NCI-H2196 (cell line): ENCODE results near the gene MYADML2.
"Not testable (repeated sequence)": the region's sequence is repeated elsewhere in the genome, so short reads cannot be mapped to it uniquely, and the experiment has no call there.

Experiments
- DNase-seq: peaks from one replicate; lab custom pipeline; 2025; ENCODE audit not compliant: unreplicated experiment; lab: John Stamatoyannopoulos, UW

MYADML2 gene

GRCh38 chr17:81926451-81927151 lies 20.4 kb downstream of the MYADML2 start:
- peak; percentile 75 for DNase-seq

GRCh38 chr17:81925860-81926450 lies 21.1 kb downstream of the MYADML2 start:
- DNase-seq: no peak

DNA sequence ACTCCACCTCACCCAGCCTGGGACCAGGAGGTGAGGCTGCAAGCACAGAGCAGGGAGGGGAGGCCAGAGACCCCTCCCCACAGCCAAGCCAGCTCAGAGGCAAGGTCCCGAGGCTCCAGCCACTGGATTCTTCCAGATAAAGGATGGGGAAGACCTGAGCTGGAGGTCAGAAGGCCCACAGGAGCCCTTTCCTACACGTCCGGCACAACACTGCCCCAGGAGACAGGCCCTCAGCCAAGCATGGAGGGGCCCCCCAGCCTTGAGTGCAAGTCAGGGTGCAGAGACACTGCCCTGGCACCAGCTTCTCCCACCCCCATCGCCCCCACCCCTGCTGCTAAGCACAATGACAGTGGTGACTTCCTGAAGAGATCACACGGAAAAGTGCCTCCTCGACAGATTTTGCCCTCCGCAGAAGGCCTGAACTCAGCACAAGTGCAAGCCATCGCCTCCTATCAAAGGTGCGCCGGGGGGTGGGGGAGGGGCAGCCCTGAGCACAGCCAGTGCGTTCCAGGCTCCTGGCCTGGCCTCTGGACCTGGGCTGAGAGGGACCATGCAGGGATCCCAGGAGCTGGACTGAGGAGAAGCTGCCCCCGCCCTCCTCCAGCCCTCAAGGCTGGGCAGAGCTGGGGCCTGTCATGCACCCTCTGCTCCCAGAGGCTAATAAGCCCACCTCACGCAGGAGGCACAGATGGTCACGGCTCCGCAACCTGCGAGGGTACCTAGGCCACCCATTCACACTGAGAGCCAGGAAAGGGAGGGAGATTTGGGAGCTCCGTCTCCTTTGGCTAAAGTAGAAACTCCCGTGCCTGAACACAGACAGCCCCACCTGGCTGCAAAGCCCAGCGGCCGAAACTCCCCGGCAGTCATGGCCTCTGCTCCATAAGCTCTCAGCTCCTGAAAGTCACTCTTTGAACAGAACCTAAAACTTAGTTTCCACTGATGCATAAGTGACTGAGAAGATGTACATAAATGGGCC lies 22.2 kb downstream of the MYADML2 start:
- DNase-seq: no peak

- DNase-seq: no peak
Observed at GRCh38 chr17:81923302-81924260, 23.5 kb downstream of the MYADML2 start.

DNA sequence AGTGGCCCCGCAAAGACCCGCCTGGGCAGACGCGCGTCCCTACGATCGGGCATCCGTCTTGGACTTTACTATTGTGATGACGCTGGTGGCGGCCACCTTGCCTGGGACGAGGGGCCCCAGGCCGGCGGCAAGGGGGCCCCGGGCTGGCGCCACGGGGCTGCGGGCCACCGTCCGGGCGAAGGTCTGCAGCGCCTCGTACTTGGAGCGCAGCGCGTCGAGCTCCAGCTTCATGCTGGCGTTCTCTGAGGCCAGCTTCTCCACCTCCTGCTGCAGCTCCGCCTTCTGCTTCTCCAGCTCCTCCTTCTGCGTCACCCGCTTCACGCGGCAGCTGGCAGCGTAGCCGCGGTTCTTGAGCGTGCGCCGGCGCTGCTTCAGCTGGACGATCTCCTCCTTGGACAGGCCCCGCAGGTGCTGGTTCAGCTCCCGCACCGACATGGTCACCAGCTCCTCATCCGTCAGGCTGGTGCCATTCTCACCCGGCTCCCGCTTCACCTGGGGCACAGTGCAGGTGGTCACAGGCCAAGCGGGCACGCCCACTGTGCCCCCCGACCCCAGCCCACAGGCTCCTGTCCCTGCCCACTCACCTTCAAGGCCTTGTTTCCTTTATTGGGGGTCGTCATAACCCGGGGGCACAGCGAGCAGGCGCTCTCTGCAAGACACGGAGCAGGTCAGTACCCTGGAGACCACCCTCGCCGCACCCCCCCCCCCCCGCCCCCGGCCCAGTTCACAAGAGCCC lies 24.3 kb downstream of the MYADML2 start:
- DNase-seq: no peak

DNA sequence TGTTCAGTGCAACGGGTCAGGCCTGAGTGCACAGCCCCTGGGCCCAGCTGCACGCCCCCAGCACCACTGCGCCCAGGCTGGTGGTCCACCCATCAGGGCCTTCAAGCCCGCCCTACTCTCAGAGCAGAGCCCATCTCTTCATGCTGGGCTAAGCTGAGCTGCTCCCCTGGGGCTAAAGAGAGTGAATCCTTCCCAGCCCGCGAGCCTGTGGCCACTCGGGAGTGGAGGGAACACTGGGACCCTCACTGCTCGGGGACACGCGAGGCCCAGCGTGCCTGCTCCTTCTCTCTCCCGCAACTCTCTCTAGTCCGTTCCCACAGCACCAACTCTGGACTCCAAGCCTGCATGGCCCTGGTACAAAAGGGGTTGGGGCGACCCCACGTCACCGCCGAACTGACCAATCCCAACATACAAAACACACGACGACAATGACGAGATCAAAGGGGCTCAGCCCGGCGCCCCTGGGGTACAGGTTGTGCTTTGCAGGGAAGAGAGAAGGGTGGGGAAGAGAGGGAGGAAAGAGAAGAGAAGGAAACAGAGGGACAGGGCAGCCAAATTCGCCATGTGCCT lies 25.0 kb downstream of the MYADML2 start:
- DNase-seq: no peak

- no peak for DNase-seq
Observed at GRCh38 chr17:81921537-81921862, 25.5 kb downstream of the MYADML2 start.

- no peak for DNase-seq
Observed at GRCh38 chr17:81920612-81921536, 26.2 kb downstream of the MYADML2 start.

DNA sequence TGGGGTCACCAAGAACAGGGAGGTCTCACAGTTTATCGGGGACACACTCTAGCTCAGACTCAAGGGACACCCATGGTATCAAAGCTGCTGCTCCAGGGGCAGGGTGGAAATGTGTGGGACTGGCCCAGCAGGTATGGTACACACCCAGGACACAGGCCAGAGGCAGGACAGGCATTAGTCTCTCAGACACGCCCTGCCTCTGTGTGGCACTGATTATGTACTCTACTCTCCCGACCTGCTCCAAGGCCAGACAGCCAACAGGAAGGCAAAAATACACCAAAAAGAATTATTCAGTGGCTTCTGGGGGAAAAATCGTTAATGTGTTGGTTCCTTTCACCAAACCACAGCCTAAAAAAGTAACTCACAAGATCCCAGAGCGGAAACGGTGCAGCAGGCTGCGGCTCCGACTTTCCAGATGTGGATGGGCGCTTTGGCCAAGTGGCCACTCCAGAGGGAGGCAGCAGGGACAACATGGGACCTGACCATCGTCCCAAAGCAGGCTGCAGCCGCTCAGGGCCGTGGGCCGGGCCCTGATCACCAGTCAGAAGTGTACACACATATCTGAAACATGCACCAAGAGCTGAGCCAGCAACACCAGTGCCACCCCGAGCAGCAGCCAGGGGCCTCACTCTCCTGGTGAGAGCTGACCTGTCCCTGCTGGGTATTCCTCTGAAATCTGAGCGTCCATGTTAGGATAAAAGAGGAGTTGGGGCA lies 28.0 kb downstream of the MYADML2 start:
- no peak for DNase-seq

DNA sequence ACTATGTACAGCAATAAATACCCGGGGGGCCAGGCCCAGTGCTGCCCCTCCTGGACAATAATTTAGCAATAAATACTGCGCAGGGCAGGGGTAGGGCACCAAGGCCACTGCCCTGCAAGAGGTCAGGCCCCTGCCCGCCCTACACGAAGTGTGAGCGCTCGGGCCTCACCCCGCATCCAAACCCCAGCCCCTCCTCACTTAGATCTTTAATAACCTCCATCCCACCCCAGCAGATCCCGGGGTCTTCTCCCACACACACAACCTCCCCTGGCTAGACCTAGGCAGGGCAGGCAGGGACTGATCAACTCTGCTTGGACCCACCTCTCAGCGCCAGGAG lies 28.7 kb downstream of the MYADML2 start:
- DNase-seq: not testable (repeated sequence)

DNA sequence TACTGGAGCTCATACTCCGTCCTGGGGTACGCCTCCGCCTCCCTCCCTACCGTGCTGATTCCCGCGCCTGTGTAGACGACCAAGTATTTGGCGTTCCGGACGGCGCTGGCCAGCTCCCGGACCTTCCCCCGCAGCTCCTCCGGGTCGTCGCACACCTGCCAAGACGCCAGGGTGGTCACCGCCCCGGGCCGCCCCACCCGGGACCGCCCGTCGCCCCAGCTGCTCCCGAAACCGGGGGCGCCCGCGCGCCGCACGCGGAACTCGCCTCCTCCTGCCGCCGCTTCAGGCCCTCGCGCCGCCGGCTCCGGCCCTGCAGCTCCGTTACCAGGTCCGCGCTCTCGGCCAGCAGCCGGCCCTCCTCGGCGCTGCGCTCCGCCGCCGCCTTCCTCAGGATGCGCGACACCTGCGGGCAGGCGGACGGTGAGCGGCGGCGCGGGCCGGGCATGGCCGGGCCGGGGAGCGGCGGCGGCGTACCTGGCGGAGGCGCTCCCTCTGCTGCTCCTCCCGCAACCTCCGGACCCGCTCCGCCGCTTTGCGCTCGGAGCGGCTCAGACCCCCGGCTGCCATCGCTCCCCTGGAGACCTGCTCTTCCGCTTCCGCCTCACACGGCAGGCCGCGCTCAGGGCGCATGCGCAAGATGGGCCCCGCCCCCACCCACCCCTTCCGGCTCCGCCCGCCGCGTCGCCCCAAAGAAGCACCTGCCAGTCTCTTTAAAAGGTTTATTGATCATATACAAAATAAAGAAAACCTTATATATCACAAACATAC lies 29.3 kb downstream of the MYADML2 start, which contains the start of gene SIRT7:
SIRT7 (minus strand) TSS at position 612 of the 768 bp plus-strand sequence; CDS start at position 567, 45 bp downstream.
- peak; percentile 93 for DNase-seq

GRCh38 chr17:81916234-81917001 lies 30.6 kb downstream of the MYADML2 start:
- DNase-seq: no peak

GRCh38 chr17:81915331-81915730 lies 31.7 kb downstream of the MYADML2 start:
- DNase-seq: no peak

DNA sequence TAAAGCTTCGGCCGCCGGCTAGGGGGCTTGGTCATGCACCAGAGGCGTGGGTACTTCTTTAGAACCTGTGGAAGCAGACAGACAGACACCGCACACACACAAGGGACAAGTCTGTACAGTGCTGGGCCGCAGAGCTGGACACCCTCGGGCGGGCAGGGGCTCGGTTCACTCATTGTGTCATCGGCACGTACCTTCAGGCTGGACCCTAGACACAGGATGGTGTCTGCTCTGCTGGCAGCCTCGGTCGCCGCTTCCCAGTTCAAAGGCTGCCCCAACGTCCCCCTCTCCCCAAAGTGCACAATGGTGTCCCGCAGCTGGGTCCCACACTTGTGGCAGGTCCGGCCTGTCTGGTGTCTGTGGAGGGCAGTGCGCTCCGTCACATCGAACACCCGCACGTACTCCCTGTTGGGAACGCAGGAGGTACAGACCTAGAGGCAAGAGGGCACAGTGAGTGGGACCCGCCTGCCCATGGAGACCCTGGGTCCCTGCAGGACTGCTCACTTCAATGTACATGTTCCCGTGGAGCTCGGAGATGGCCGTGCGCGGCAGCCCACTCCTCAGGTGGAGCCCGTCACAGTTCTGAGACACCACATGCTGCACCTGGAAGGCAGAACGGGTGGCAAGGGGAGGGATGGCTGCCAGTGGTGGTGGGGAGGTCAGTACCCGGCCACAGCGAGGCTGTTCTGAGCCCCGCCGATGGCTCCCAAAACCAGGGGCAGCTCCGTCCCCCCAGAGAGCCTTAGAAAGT lies 32.8 kb downstream of the MYADML2 start:
- no peak for DNase-seq

DNA sequence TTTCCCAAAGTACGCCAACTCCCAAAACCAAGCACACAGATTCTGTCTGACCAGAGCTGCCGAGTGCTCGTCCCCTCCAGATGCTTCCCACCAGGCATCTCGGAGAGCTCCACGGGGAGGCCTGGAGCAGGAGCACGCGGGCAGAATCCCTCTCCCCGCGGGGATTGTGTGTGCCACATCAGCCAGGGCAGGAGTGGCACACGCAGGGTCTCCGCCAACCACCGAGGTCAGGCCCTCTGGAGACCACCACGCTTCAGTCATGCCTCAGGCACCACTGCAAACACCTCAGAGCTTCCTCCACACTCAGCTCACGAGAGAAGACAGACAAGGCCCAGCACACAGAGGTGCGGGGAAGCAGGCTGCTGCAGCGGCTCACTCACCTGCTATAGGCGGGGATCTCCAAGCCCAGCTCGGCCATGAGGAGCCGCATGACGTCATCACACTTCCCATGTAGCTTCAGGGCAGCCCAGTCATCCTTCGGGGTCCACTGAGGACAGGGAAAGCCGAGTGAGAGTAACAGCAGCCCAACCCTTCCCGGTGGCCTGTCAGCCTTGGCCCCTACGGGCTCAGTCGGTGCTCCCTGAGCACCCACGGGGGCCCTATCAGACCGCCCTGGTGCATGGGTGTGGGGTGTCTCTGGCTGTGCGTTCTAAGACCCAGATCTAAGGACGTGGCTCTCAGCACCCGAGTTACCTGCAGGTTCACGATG lies 33.5 kb downstream of the MYADML2 start:
- DNase-seq: no peak
